ENCODE results near the gene MAP2K5. TPM values are rescaled to one million over a fixed set of nuclear protein-coding genes. Genes with fewer than 3 reads are reported as not detected.

MAP2K5 gene
- total RNA-seq, 4 donors from 2014 or later: 8.0 to 14.0 (median 9.1) TPM

DNA sequence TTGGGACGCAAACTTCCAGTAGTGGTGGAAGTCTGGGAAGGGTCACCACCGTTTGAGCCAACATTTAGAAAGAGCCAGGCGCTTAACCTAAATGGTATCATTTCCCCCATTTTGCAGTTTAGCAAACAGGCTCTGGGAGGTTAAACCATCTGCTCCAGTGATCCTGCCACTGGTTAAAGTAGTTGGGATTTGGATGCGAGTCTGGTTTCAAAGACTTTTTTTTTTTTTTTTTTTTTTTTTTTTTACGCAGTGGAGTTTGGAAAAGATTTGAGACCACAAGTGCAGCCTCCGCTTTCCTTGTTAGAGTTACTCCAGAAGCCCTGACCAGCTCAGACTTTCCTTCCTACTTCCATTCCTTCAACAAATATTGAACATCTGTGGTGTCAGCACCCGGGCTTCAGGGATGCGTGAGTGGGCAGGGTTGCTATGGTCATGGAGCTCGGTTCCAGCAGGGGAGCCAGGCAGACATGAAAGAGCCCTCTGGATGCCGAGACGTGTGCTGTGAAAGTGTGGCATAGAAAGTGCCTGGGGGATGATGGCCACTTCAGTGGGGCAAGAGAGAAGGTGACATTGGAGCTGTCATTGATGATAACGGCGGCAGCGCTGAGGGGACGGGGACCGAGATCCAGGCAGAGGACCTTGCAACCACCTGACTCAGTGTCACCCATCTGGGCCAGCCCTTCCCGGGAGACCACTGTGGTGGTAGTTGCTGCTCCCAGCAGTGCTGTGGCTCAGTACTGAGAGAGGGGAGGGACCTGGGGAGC is 298.4 kb downstream of the MAP2K5 start:
- peak overlapping the region; percentile 85 for H3K4me3 ChIP-seq (ENCODE audit: low read depth, poor library complexity, severe bottlenecking)
- WGBS, 2 donors: 4 to 11% methylated on average over 17 of the region's 17 CpGs
- no peak for TF ChIP-seq POLR2A (IDR thresholded peaks at IDR 0.05)
- intact Hi-C loops (cut with DNase I; ENCODE audit: low total_unique reads): no loop called here
- DNase-seq (ENCODE audit: low spot score in 2 of 2): no peak

DNA sequence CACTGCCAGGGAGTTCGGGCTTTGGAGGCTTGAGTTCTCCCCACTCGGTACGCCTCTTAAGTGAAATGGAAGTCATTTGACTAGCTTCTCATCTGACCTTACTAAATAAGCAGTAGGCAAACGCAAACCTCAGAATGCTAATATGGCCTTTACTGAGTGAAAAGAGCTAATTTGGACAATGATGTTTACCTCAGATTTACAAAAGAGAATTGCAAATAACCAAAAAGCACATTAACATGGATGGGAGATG is 298.9 kb downstream of the MAP2K5 start:
- no peak for TF ChIP-seq POLR2A (IDR thresholded peaks at IDR 0.05)
- TF ChIP-seq, protein P1, sequence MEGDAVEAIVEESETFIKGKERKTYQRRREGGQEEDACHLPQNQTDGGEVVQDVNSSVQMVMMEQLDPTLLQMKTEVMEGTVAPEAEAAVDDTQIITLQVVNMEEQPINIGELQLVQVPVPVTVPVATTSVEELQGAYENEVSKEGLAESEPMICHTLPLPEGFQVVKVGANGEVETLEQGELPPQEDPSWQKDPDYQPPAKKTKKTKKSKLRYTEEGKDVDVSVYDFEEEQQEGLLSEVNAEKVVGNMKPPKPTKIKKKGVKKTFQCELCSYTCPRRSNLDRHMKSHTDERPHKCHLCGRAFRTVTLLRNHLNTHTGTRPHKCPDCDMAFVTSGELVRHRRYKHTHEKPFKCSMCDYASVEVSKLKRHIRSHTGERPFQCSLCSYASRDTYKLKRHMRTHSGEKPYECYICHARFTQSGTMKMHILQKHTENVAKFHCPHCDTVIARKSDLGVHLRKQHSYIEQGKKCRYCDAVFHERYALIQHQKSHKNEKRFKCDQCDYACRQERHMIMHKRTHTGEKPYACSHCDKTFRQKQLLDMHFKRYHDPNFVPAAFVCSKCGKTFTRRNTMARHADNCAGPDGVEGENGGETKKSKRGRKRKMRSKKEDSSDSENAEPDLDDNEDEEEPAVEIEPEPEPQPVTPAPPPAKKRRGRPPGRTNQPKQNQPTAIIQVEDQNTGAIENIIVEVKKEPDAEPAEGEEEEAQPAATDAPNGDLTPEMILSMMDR (IDR thresholded peaks at IDR 0.05): no peak
- H3K4me3 ChIP-seq (ENCODE audit: low read depth, poor library complexity, severe bottlenecking): no peak overlapping the region
- DNase-seq (ENCODE audit: low spot score in 2 of 2): no peak
- WGBS, 2 donors: 18 to 26% methylated on average over 4 of the region's 4 CpGs
- intact Hi-C loops (cut with DNase I; ENCODE audit: low total_unique reads): no loop called here

DNA sequence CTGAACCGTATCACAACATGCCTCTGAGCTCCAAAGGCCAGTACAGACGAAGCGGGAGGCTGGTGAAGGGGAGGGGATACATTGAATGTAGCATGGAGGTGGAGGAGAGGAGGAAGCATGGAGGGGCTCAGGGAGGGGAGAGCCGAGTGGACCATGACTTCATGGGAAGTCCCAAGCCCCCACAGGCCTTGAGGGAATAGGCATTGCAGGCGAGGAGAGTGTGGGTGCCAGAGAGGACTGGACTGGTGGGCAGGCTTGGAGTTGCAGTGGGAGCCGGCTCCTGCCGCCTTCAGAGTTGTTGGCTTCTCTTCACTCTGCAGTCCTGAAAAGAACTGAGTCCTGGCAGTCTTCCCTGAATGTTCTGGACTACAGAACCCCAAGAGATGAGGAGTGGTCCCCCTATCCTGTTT is 300.6 kb downstream of the MAP2K5 start:
- 78 to 87% methylated on average over 7 of the region's 7 CpGs for WGBS, 2 donors
- TF ChIP-seq POLR2A (IDR thresholded peaks at IDR 0.05): no peak
- TF ChIP-seq, protein P1 (IDR thresholded peaks at IDR 0.05): no peak
- DNase-seq (ENCODE audit: low spot score in 2 of 2): no peak
- intact Hi-C loops (cut with DNase I; ENCODE audit: low total_unique reads): no loop called here
- H3K4me3 ChIP-seq (ENCODE audit: low read depth, poor library complexity, severe bottlenecking): no peak overlapping the region

DNA sequence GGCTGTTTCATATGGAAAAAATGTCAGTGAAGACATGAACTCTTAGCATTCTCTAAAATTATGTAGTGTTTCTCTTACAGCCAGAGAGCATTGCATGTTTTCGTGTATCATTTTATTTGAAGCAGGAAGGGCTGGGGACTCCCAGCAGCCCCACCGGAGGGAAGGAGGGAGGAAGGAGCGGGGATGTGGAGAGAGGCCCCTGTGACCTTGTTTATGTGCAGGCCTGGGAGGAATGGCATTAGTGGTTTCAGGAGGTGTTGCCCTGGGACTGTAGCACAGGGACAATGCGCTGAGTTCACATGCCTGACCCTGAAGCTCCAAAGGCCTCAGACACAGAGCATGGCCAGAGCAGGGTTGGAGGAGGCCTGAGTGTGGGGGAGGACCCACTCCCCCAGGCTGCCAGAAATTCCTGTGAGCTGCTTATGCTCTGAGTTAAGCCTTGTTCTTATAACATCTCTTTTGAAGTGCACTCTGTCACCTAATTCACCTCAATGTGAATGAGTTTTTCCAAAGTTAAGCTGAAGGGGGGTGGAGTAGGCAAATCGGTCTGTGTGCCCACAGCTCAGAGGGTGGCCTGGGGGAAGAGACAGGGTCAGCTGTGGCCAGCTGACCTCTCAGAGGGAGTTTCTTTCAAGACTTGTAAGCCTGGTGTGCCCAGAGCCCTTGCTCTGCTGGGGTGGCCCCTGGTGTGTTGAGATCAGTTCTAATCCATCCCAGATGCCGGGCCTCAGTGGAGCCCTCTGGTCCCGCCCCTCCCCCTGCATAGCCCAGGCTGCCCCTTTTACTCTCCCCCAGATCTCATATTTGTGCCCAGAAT is 301.3 kb downstream of the MAP2K5 start:
- no peak for TF ChIP-seq POLR2A (IDR thresholded peaks at IDR 0.05)
- TF ChIP-seq, protein P1 (IDR thresholded peaks at IDR 0.05): no peak
- intact Hi-C loops (cut with DNase I; ENCODE audit: low total_unique reads): no loop called here
- H3K4me3 ChIP-seq (ENCODE audit: low read depth, poor library complexity, severe bottlenecking): no peak overlapping the region
- WGBS, 2 donors: 79 to 84% methylated on average over 7 of the region's 7 CpGs
- DNase-seq (ENCODE audit: low spot score in 2 of 2): no peak

DNA sequence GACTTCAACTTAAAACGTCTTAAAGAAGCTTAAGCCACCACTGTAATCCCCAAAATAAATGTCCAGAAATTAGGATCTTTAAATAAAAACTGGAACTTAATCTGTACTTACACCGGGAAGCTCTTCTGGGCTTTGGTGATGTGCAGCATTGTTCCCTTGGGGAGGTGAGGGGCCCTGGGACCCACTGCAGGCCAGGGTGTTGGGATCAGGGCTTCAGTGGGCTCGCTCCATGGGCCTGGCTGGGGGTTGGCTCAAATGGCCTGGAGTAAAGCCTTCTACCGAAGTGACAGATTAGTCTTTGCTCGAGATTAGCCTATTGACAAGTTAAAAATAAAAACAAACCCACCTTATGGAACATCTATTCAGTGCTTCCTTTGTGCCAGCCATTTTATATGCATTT is 303.5 kb downstream of the MAP2K5 start:
- 88 to 91% methylated on average over 5 of the region's 5 CpGs for WGBS, 2 donors
- intact Hi-C loops (cut with DNase I; ENCODE audit: low total_unique reads): no loop called here
- TF ChIP-seq, protein P1 (IDR thresholded peaks at IDR 0.05): no peak
- no peak for TF ChIP-seq POLR2A (IDR thresholded peaks at IDR 0.05)
- no peak overlapping the region for H3K4me3 ChIP-seq (ENCODE audit: low read depth, poor library complexity, severe bottlenecking)
- peak in 1 of 2 donors; percentile 68 for DNase-seq (ENCODE audit: low spot score in 2 of 2)

DNA sequence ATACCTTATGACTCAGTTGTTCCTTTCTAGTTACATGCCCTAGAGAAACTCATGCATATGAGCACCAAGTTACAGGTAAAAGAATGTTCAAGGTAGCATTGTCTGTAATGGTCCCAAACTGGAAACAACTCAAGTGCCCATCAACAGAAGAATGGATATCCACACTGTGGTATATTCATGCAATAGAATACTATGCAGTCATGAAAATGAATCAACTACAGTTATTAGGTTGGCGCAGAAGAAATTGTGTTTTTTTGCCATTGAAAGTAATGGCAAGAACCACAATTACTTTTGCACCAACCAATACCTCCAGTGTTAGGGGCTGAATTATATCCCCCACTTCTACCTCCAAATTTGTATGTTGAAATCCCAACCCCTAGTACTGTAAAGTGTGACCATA is 307.0 kb downstream of the MAP2K5 start:
- WGBS, 2 donors: 96 to 97% methylated on average over 1 of the region's 1 CpG
- intact Hi-C loops (cut with DNase I; ENCODE audit: low total_unique reads): no loop called here
- TF ChIP-seq POLR2A (IDR thresholded peaks at IDR 0.05): no peak
- TF ChIP-seq, protein P1 (IDR thresholded peaks at IDR 0.05): no peak

More for the DNA sequence above, 307.0 kb downstream of the MAP2K5 start:
- H3K4me3 ChIP-seq (ENCODE audit: low read depth, poor library complexity, severe bottlenecking): no peak overlapping the region
- DNase-seq (ENCODE audit: low spot score in 2 of 2): no peak
